Measurements from ENCODE around the gene ZNF544.

The ZNF544 gene

DNA sequence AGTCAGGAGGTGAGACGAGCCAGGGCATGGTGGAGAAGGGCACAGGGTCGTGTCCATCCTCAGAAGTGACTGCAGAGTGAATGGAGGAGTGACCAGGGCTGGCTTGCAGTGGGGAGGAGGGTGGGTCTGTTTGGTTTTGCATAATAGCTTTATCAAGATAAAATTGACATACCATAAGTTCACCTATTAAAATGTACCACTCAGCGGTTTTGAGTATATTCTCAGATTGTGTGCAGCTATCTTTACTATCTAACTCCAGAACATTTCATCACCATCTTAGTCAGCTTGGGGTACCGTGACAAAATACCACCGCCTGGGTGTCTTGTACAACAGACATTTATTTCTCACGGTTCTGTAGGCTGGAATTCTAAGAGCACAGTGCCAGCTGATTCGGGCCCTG, 63.2 kb downstream of the ZNF544 start:
- Histone ChIP-seq H3K9me2 (replicated peaks; ENCODE audit: insufficient read depth, low read length) (no peaks in the 10 kb centered on the region), H3K27me3 (replicated peaks; ENCODE audit: insufficient read depth, low read length) (no peaks in the 10 kb centered on the region), H3K4me3 (ENCODE audit: low read length) (no peak overlapping the region), H3F3A (ENCODE audit: insufficient read depth, low read length) (no peaks in the 10 kb centered on the region), H3K9me3 (replicated peaks; ENCODE audit: insufficient read depth, low read length) (no peaks in the 10 kb centered on the region), H3K27ac (ENCODE audit: low read length) (no peak overlapping the region), H4K20me1 (ENCODE audit: insufficient read depth, low read length) (no peaks in the 10 kb centered on the region), H3K4me1 (ENCODE audit: low read length) (no peaks in the 10 kb centered on the region), H3K4me2 (ENCODE audit: low read depth, low read length) (no peak overlapping the region), H3K36me3 (replicated peaks; ENCODE audit: insufficient read depth, low read length) (no peaks in the 10 kb centered on the region), H3K79me2 (ENCODE audit: low read length) (no peaks in the 10 kb centered on the region), H3K9ac (ENCODE audit: low read length) (no peak overlapping the region), H2AFZ (ENCODE audit: low read length) (no peak overlapping the region)
- DNase-seq = no peak
- no peak for TF ChIP-seq EZH2 (optimal IDR thresholded peaks at IDR 0.05; ENCODE audit: low read depth, low read length)
- TF ChIP-seq, protein P1, sequence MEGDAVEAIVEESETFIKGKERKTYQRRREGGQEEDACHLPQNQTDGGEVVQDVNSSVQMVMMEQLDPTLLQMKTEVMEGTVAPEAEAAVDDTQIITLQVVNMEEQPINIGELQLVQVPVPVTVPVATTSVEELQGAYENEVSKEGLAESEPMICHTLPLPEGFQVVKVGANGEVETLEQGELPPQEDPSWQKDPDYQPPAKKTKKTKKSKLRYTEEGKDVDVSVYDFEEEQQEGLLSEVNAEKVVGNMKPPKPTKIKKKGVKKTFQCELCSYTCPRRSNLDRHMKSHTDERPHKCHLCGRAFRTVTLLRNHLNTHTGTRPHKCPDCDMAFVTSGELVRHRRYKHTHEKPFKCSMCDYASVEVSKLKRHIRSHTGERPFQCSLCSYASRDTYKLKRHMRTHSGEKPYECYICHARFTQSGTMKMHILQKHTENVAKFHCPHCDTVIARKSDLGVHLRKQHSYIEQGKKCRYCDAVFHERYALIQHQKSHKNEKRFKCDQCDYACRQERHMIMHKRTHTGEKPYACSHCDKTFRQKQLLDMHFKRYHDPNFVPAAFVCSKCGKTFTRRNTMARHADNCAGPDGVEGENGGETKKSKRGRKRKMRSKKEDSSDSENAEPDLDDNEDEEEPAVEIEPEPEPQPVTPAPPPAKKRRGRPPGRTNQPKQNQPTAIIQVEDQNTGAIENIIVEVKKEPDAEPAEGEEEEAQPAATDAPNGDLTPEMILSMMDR (IDR thresholded peaks at IDR 0.05; ENCODE audit: low read length) = no peak
- TF ChIP-seq EZH2phosphoT487 (IDR thresholded peaks at IDR 0.05; ENCODE audit: low read length) = no peak

DNA sequence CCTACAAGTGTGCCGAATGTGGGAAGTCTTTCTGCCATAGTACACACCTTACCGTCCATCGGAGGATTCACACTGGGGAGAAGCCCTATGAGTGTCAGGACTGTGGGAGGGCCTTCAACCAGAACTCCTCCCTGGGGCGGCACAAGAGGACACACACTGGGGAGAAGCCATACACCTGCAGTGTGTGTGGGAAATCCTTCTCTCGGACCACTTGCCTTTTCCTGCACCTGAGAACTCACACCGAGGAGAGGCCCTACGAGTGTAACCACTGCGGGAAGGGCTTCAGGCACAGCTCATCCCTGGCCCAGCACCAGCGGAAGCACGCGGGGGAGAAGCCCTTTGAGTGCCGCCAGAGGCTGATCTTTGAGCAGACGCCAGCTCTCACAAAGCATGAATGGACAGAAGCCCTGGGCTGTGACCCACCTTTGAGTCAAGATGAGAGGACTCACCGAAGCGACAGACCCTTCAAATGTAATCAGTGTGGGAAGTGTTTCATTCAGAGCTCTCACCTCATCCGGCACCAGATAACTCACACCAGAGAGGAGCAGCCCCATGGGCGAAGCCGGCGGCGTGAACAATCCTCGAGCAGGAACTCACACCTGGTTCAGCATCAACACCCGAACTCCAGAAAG, 66.1 kb downstream of the ZNF544 start:
- no peaks in the 10 kb centered on the region for H3K27me3 ChIP-seq (replicated peaks; ENCODE audit: insufficient read depth, low read length)
- H3K36me3 ChIP-seq (replicated peaks; ENCODE audit: insufficient read depth, low read length) = no peaks in the 10 kb centered on the region
- no peaks in the 10 kb centered on the region for H3K9me3 ChIP-seq (replicated peaks; ENCODE audit: insufficient read depth, low read length)

DNA sequence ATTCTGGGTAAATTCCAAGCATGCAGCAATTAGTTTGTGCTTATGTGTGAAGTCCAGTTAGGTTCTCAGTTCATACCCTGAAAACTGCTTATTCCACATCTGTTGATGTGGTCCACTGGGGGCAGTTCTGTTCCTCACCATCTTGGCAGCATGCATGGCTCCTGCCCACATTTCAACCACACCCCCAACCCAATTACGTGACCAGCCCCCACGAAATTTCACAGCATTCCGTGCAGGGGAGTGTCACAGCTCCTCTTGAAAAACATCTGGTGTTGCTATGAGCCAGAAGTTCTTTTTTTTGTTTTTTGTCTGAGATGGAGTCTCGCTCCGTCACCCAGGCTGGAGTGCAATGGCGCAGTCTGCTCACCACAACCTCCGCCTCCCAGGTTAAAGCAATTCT, 67.4 kb downstream of the ZNF544 start:
- TF ChIP-seq EZH2phosphoT487 (IDR thresholded peaks at IDR 0.05; ENCODE audit: low read length) (no peak), EZH2 (optimal IDR thresholded peaks at IDR 0.05; ENCODE audit: low read depth, low read length) (no peak)
- TF ChIP-seq, protein P1 (IDR thresholded peaks at IDR 0.05; ENCODE audit: low read length) = no peak
- Histone ChIP-seq H3K27ac (ENCODE audit: low read length) (no peak overlapping the region), H3K4me2 (ENCODE audit: low read depth, low read length) (no peak overlapping the region), H2AFZ (ENCODE audit: low read length) (no peak overlapping the region), H3K79me2 (ENCODE audit: low read length) (no peaks in the 10 kb centered on the region), H3K4me3 (ENCODE audit: low read length) (no peak overlapping the region), H4K20me1 (ENCODE audit: insufficient read depth, low read length) (no peaks in the 10 kb centered on the region), H3K36me3 (replicated peaks; ENCODE audit: insufficient read depth, low read length) (no peaks in the 10 kb centered on the region), H3F3A (ENCODE audit: insufficient read depth, low read length) (no peaks in the 10 kb centered on the region), H3K9me2 (replicated peaks; ENCODE audit: insufficient read depth, low read length) (no peaks in the 10 kb centered on the region), H3K4me1 (ENCODE audit: low read length) (no peaks in the 10 kb centered on the region), H3K9me3 (replicated peaks; ENCODE audit: insufficient read depth, low read length) (no peaks in the 10 kb centered on the region), H3K9ac (ENCODE audit: low read length) (no peak overlapping the region), H3K27me3 (replicated peaks; ENCODE audit: insufficient read depth, low read length) (no peaks in the 10 kb centered on the region)
- DNase-seq = no peak

More for the DNA sequence above, 66.1 kb downstream of the ZNF544 start:
- Histone ChIP-seq H3K9me2 (replicated peaks; ENCODE audit: insufficient read depth, low read length) (no peaks in the 10 kb centered on the region), H3K4me2 (ENCODE audit: low read depth, low read length) (no peak overlapping the region), H3K79me2 (ENCODE audit: low read length) (no peaks in the 10 kb centered on the region), H4K20me1 (ENCODE audit: insufficient read depth, low read length) (no peaks in the 10 kb centered on the region), H3K4me1 (ENCODE audit: low read length) (no peaks in the 10 kb centered on the region), H2AFZ (ENCODE audit: low read length) (no peak overlapping the region), H3F3A (ENCODE audit: insufficient read depth, low read length) (no peaks in the 10 kb centered on the region), H3K4me3 (ENCODE audit: low read length) (no peak overlapping the region), H3K27ac (ENCODE audit: low read length) (no peak overlapping the region), H3K9ac (ENCODE audit: low read length) (no peak overlapping the region)
- no peak for DNase-seq
- no peak for TF ChIP-seq EZH2 (optimal IDR thresholded peaks at IDR 0.05; ENCODE audit: low read depth, low read length)
- TF ChIP-seq EZH2phosphoT487 (IDR thresholded peaks at IDR 0.05; ENCODE audit: low read length) = no peak
- TF ChIP-seq, protein P1 (IDR thresholded peaks at IDR 0.05; ENCODE audit: low read length) = no peak
